ENCODE results near the gene SLFN5. TPM values are rescaled to one million over a fixed set of nuclear protein-coding genes. Genes with fewer than 3 reads are reported as not detected.

The SLFN5 gene
- polyA plus RNA-seq, 3 donors, result 14.0 to 18.6 (median 16.7) TPM

Other genes starting within 250 kb of the SLFN5 start
- gene RFFL, start 179.4 kb upstream of the SLFN5 start, polyA plus RNA-seq (ENCODE audit: insufficient read length in 3 of 3), result 10 to 100 TPM; 19.6 to 23.8 (median 23.8) TPM
- gene RAD51D, start 123.2 kb upstream of the SLFN5 start, polyA plus RNA-seq (ENCODE audit: insufficient read length in 3 of 3), result 10 to 100 TPM; 11.7 to 12.6 (median 12.1) TPM
- under 1 TPM in 2 of 3 donors, not detected in 1; 0.10 to 0.39 TPM for gene FNDC8, start 121.5 kb upstream of the SLFN5 start, polyA plus RNA-seq (ENCODE audit: insufficient read length in 3 of 3)
- gene NLE1, start 100.8 kb upstream of the SLFN5 start, polyA plus RNA-seq (ENCODE audit: insufficient read length in 3 of 3), result 10 to 100 TPM; 15.3 to 18.0 (median 16.5) TPM
- gene UNC45B, start 95.3 kb upstream of the SLFN5 start, polyA plus RNA-seq (ENCODE audit: insufficient read length in 3 of 3), result under 1 TPM; 0.21 to 0.27 (median 0.25) TPM
- not detected for gene SLC35G3, start 48.7 kb upstream of the SLFN5 start, polyA plus RNA-seq (ENCODE audit: insufficient read length in 3 of 3)
- gene SLFN11, start 130.5 kb downstream of the SLFN5 start, polyA plus RNA-seq (ENCODE audit: insufficient read length in 3 of 3), result 10 to 100 TPM; 10.5 to 11.8 (median 10.9) TPM
- gene SLFN12, start 189.4 kb downstream of the SLFN5 start, polyA plus RNA-seq (ENCODE audit: insufficient read length in 3 of 3), result 10 to 100 TPM; 17.7 to 23.7 (median 20.0) TPM
- gene SLFN13, start 205.7 kb downstream of the SLFN5 start, polyA plus RNA-seq (ENCODE audit: insufficient read length in 3 of 3), result 10 to 100 TPM; 15.9 to 23.8 (median 19.2) TPM